ENCODE data around the gene MYO3B.

DNA sequence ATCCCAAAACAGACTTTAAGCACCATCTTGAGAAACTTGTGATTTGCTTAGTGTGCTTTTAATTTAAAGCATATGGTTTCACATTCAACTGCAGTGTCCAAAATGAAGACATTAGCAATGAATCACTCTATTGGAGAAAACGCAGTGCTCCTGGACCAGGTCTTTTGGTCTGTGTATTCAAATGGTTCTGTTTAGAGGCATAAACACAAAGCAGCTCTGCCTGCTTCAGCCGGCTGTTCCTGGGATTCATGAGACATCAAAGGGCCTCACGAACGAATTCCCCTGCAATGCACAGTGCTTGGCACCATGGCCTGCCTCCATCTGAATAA is 420.1 kb downstream of the MYO3B start:
- TF ChIP-seq CTCF (IDR thresholded peaks at IDR 0.05; ENCODE audit: control extremely low read depth in 1 of 3, insufficient read depth in 1 of 3, low read depth in 1 of 3, low read length in 3 of 3): no peak
- TF ChIP-seq JUND (IDR thresholded peaks at IDR 0.05; ENCODE audit: low read length): no peak
- TF ChIP-seq RFX5 (IDR thresholded peaks at IDR 0.05; ENCODE audit: borderline replicate concordance, low read depth, low read length): no peak
- TF ChIP-seq ZNF274 (IDR thresholded peaks at IDR 0.05; ENCODE audit: borderline replicate concordance, extremely low read depth, low read length): no peak
- TF ChIP-seq, protein P1, sequence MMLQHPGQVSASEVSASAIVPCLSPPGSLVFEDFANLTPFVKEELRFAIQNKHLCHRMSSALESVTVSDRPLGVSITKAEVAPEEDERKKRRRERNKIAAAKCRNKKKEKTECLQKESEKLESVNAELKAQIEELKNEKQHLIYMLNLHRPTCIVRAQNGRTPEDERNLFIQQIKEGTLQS (IDR thresholded peaks at IDR 0.05; ENCODE audit: insufficient read depth, low read depth, low read length): no peak
- no peak for TF ChIP-seq EP300 (IDR thresholded peaks at IDR 0.05; ENCODE audit: borderline replicate concordance in 1 of 2, low read depth in 2 of 2, low read length in 2 of 2)
- TF ChIP-seq CHD2 (IDR thresholded peaks at IDR 0.05; ENCODE audit: low read length): no peak
- TF ChIP-seq, protein P2, sequence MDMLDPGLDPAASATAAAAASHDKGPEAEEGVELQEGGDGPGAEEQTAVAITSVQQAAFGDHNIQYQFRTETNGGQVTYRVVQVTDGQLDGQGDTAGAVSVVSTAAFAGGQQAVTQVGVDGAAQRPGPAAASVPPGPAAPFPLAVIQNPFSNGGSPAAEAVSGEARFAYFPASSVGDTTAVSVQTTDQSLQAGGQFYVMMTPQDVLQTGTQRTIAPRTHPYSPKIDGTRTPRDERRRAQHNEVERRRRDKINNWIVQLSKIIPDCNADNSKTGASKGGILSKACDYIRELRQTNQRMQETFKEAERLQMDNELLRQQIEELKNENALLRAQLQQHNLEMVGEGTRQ (IDR thresholded peaks at IDR 0.05; ENCODE audit: low read length): no peak
- TF ChIP-seq BRCA1 (IDR thresholded peaks at IDR 0.05; ENCODE audit: low read depth, low read length): no peak
- TF ChIP-seq TAF1 (IDR thresholded peaks at IDR 0.05; ENCODE audit: low read depth, low read length): no peak
- no peak for TF ChIP-seq ATF2 (IDR thresholded peaks at IDR 0.05; ENCODE audit: low read length)
- no peak for TF ChIP-seq SIRT6 (IDR thresholded peaks at IDR 0.05; ENCODE audit: low read length)
- TF ChIP-seq JUN (IDR thresholded peaks at IDR 0.05; ENCODE audit: low read depth, low read length): no peak
- TF ChIP-seq, protein P3, sequence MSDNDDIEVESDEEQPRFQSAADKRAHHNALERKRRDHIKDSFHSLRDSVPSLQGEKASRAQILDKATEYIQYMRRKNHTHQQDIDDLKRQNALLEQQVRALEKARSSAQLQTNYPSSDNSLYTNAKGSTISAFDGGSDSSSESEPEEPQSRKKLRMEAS (IDR thresholded peaks at IDR 0.05): no peak
